Activated CD4-positive, alpha-beta memory T cell treated with anti-CD3 and anti-CD28 coated beads for 36 hours (primary cell): ENCODE data around the gene CENPT. TPM values are rescaled to one million over a fixed set of nuclear protein-coding genes. Genes with fewer than 3 reads are reported as not detected.

Experiments used
- CTCF ChIA-PET: fragments of 350-600 bp; sonication (Branson Sonifier 250); formaldehyde crosslinking; loops from one replicate; lab custom pipeline; 2021; ENCODE audit warnings: antibody characterized with exemption, inconsistent platforms; lab: Charles Lee
- POLR2A ChIA-PET: fragments of 350-600 bp; sonication (Branson Sonifier 250); formaldehyde crosslinking; loops from one replicate; lab custom pipeline; 2021; ENCODE audit warnings: antibody characterized with exemption; lab: Charles Lee
- DNase-seq: peaks from one replicate; pipeline ENCODE4 v3.0.0-alpha.2; 2020
- H3K27ac Mint-ChIP-seq: one replicate; pipeline ENCODE4 v1.8.0; 2021; ENCODE audit warnings: mixed read lengths
- H3K27me3 Mint-ChIP-seq: one replicate; pipeline ENCODE4 v1.8.0; 2021; ENCODE audit warnings: mixed read lengths
- H3K36me3 Mint-ChIP-seq: one replicate; pipeline ENCODE4 v1.8.0; 2021; ENCODE audit warnings: mixed read lengths
- H3K4me1 Mint-ChIP-seq: one replicate; pipeline ENCODE4 v1.8.0; 2021; ENCODE audit warnings: low read depth, mixed read lengths
- H3K4me3 Mint-ChIP-seq: one replicate; pipeline ENCODE4 v1.8.0; 2021; ENCODE audit warnings: mild to moderate bottlenecking, mixed read lengths
- H3K9me3 Mint-ChIP-seq: one replicate; pipeline ENCODE4 v1.8.0; 2021; ENCODE audit warnings: mixed read lengths
- intact Hi-C: fragments of 100-400 bp; cut with micrococcal nuclease; formaldehyde crosslinking; loops from one replicate; pipeline ENCODE4 v1.15.1; 2023
- total RNA-seq, 2 experiments: library from RNA; stranded (reverse); gene quantifications; one replicate each; pipeline ENCODE4 v1.2.3, GENCODE V29; 2021

The CENPT gene
- 10 to 100 TPM; 39.2 to 40.2 TPM for total RNA-seq

GRCh38 chr16:67847064-67847861 lies at the start of gene CENPT:
Gene CENPT (minus strand): TSS chr16:67847693. CDS start chr16:67833859, 13,834 bp downstream.
- Mint-ChIP-seq H3K9me3 (no peaks in the 10 kb centered on the region), H3K27me3 (no peaks in the 10 kb centered on the region), H3K4me3 (peak within 1 kb of the TSS; percentile 88), H3K4me1 (peaks cover 37% of the 10 kb centered on the region), H3K36me3 (peaks cover 2% of the 10 kb centered on the region), H3K27ac (peak within 1 kb of the TSS; percentile 87)
- peak; percentile 31 for DNase-seq
- intact Hi-C loops, result loop anchor here (2.0 to 10.0 kb wide), 2 partner anchors 26 to 182 kb away; partner anchors contain the start of genes ACD, C16orf86, EDC4 and ENKD1
- CTCF ChIA-PET, result interaction anchor here (1.2 to 1.8 kb wide), 3 partner anchors 31 to 194 kb away, joined by 3 to 7 read pairs (median 6); partner anchors contain the start of genes RANBP10 and TSNAXIP1
- POLR2A ChIA-PET, result interaction anchor here (0.6 to 4.4 kb wide), 7 partner anchors 10 to 40 kb away, joined by 3 to 25 read pairs (median 4); partner anchors contain the start of genes EDC4, RANBP10 and TSNAXIP1

GRCh38 chr16:67897231-67897630 lies 49.7 kb upstream of the CENPT start:
- DNase-seq, result no peak
- ChIA-PET POLR2A (interaction anchor here (0.5 to 0.7 kb wide), 2 partner anchors 38 to 109 kb away, joined by 3 read pairs; no protein-coding TSS in a partner anchor), CTCF (interaction anchor here (2.3 kb wide), 1 partner anchor 14 kb away, joined by 17 read pairs; the partner anchor contains the start of gene NRN1L)
- no peaks in the 10 kb centered on the region for H3K27me3 Mint-ChIP-seq
- H3K4me3 Mint-ChIP-seq, result no peak overlapping the region
- intact Hi-C loops, result no loop called here
- H3K4me1 Mint-ChIP-seq, result peaks cover 29% of the 10 kb centered on the region
- no peaks in the 10 kb centered on the region for H3K9me3 Mint-ChIP-seq
- no peak overlapping the region for H3K27ac Mint-ChIP-seq
- no peaks in the 10 kb centered on the region for H3K36me3 Mint-ChIP-seq

GRCh38 chr16:67893743-67894399 lies 46.4 kb upstream of the CENPT start:
- intact Hi-C loops, result loop anchor here (1.0 to 2.0 kb wide), 4 partner anchors 24 to 129 kb away; partner anchors contain the start of genes DDX28, DUS2 and NUTF2
- Mint-ChIP-seq H3K4me1 (peaks cover 29% of the 10 kb centered on the region), H3K27me3 (no peaks in the 10 kb centered on the region), H3K36me3 (no peaks in the 10 kb centered on the region), H3K9me3 (no peaks in the 10 kb centered on the region), H3K27ac (peak overlapping the region; percentile 89), H3K4me3 (peak overlapping the region; percentile 96)
- POLR2A ChIA-PET, result interaction anchor here (0.6 to 3.4 kb wide), 3 partner anchors 41 to 349 kb away, joined by 3 to 18 read pairs (median 4); partner anchors contain the start of gene PSMB10
- CTCF ChIA-PET, result interaction anchor here (0.6 to 3.5 kb wide), 5 partner anchors 10 to 147 kb away, joined by 3 to 30 read pairs (median 6); partner anchors contain the start of genes NRN1L and PSMB10
- DNase-seq, result peak; percentile 18

- Mint-ChIP-seq H3K27ac (peak within 1 kb of the TSS; percentile 89), H3K36me3 (no peaks in the 10 kb centered on the region), H3K4me1 (peaks cover 29% of the 10 kb centered on the region), H3K9me3 (no peaks in the 10 kb centered on the region), H3K4me3 (peak within 1 kb of the TSS; percentile 96), H3K27me3 (no peaks in the 10 kb centered on the region)
- ChIA-PET CTCF (interaction anchor here (1.4 to 3.5 kb wide), 4 partner anchors 10 to 372 kb away, joined by 3 to 30 read pairs (median 8); partner anchors contain the start of genes NRN1L and PSMB10), POLR2A (interaction anchor here (0.6 to 3.4 kb wide), 6 partner anchors 36 to 349 kb away, joined by 3 to 18 read pairs (median 4); partner anchors contain the start of genes NUTF2 and PSMB10)
- DNase-seq, result peak; percentile 98
- intact Hi-C loops, result loop anchor here (1.0 to 2.0 kb wide), 4 partner anchors 25 to 130 kb away; partner anchors contain the start of genes DDX28, DUS2 and NUTF2
Measured at GRCh38 chr16:67892899-67893742, 45.6 kb upstream of the CENPT start, which contains the start of gene PSKH1. Gene PSKH1 (plus strand): TSS chr16:67893254. CDS start chr16:67908750, 15,496 bp downstream.

GRCh38 chr16:67892375-67892774 lies 44.9 kb upstream of the CENPT start:
- ChIA-PET POLR2A (interaction anchor here (0.6 to 3.4 kb wide), 6 partner anchors 36 to 173 kb away, joined by 3 to 18 read pairs (median 3); partner anchors contain the start of genes GFOD2, NUTF2 and PSMB10), CTCF (interaction anchor here (0.5 to 3.5 kb wide), 5 partner anchors 9 to 1232 kb away, joined by 3 to 30 read pairs (median 5); partner anchors contain the start of genes NRN1L and PSMB10)
- Mint-ChIP-seq H3K27ac (peak overlapping the region; percentile 71), H3K4me3 (peak overlapping the region; percentile 96), H3K36me3 (no peaks in the 10 kb centered on the region), H3K4me1 (peaks cover 29% of the 10 kb centered on the region), H3K27me3 (no peaks in the 10 kb centered on the region), H3K9me3 (no peaks in the 10 kb centered on the region)
- DNase-seq, result no peak
- intact Hi-C loops, result loop anchor here (2.0 kb wide), 1 partner anchor 130 kb away; the partner anchor contains the start of genes DDX28 and DUS2

- intact Hi-C loops, result no loop called here
- POLR2A ChIA-PET, result no interaction called here
- peaks cover 7% of the 10 kb centered on the region for H3K4me1 Mint-ChIP-seq
- no peak overlapping the region for H3K27ac Mint-ChIP-seq
- no peaks in the 10 kb centered on the region for H3K9me3 Mint-ChIP-seq
- DNase-seq, result no peak
- peaks cover 8% of the 10 kb centered on the region for H3K36me3 Mint-ChIP-seq
- CTCF ChIA-PET, result interaction anchor here (0.7 to 1.3 kb wide), 3 partner anchors 41 to 341 kb away, joined by 3 to 6 read pairs (median 3); no protein-coding TSS in a partner anchor
- no peak overlapping the region for H3K4me3 Mint-ChIP-seq
- H3K27me3 Mint-ChIP-seq, result no peaks in the 10 kb centered on the region
Measured at GRCh38 chr16:67888331-67888730, 40.8 kb upstream of the CENPT start.

- intact Hi-C loops, result no loop called here
- H3K4me1 Mint-ChIP-seq, result no peaks in the 10 kb centered on the region
- H3K4me3 Mint-ChIP-seq, result no peak overlapping the region
- ChIA-PET CTCF (interaction anchor here (1.0 to 2.1 kb wide), 6 partner anchors 14 to 510 kb away, joined by 3 to 11 read pairs (median 4); no protein-coding TSS in a partner anchor), POLR2A (no interaction called here)
- H3K27me3 Mint-ChIP-seq, result no peaks in the 10 kb centered on the region
- H3K27ac Mint-ChIP-seq, result no peak overlapping the region
- H3K9me3 Mint-ChIP-seq, result no peaks in the 10 kb centered on the region
- peaks cover 13% of the 10 kb centered on the region for H3K36me3 Mint-ChIP-seq
- no peak for DNase-seq
Measured at GRCh38 chr16:67886387-67886786, 38.9 kb upstream of the CENPT start.

- Mint-ChIP-seq H3K4me3 (no peak overlapping the region), H3K36me3 (peaks cover 13% of the 10 kb centered on the region), H3K27me3 (no peaks in the 10 kb centered on the region), H3K4me1 (no peaks in the 10 kb centered on the region), H3K9me3 (no peaks in the 10 kb centered on the region), H3K27ac (no peak overlapping the region)
- ChIA-PET CTCF (interaction anchor here (1.0 to 4.4 kb wide), 8 partner anchors 15 to 510 kb away, joined by 3 to 62 read pairs (median 4); no protein-coding TSS in a partner anchor), POLR2A (no interaction called here)
- no peak for DNase-seq
- intact Hi-C loops, result no loop called here
Measured at GRCh38 chr16:67885976-67886375, 38.5 kb upstream of the CENPT start.

GRCh38 chr16:67885545-67885944 lies 38.1 kb upstream of the CENPT start:
- Mint-ChIP-seq H3K27me3 (no peaks in the 10 kb centered on the region), H3K4me3 (no peak overlapping the region), H3K9me3 (no peaks in the 10 kb centered on the region), H3K27ac (no peak overlapping the region), H3K4me1 (no peaks in the 10 kb centered on the region), H3K36me3 (peaks cover 13% of the 10 kb centered on the region)
- ChIA-PET CTCF (interaction anchor here (1.0 to 4.4 kb wide), 7 partner anchors 15 to 511 kb away, joined by 3 to 62 read pairs (median 3); no protein-coding TSS in a partner anchor), POLR2A (interaction anchor here (1.4 kb wide), 1 partner anchor 43 kb away, joined by 3 read pairs; no protein-coding TSS in a partner anchor)
- intact Hi-C loops, result no loop called here
- DNase-seq, result no peak

- Mint-ChIP-seq H3K36me3 (peaks cover 17% of the 10 kb centered on the region), H3K27me3 (no peaks in the 10 kb centered on the region), H3K4me1 (no peaks in the 10 kb centered on the region), H3K4me3 (no peak within 1 kb of the TSS), H3K9me3 (no peaks in the 10 kb centered on the region), H3K27ac (no peak within 1 kb of the TSS)
- CTCF ChIA-PET, result interaction anchor here (0.7 to 4.4 kb wide), 23 partner anchors 8 to 363 kb away, joined by 3 to 62 read pairs (median 8); partner anchors contain the start of genes CARMIL2, CTRL, DDX28 and DUS2
- DNase-seq, result no peak
- intact Hi-C loops, result loop anchor here (5.0 kb wide), 1 partner anchor 158 kb away; no protein-coding TSS in a partner anchor
- POLR2A ChIA-PET, result interaction anchor here (1.2 to 2.6 kb wide), 3 partner anchors 31 to 51 kb away, joined by 3 to 9 read pairs (median 5); partner anchors contain the start of gene PSMB10
Measured at GRCh38 chr16:67884684-67885083, 37.2 kb upstream of the CENPT start, which contains the start of gene NRN1L. Gene NRN1L (plus strand): TSS chr16:67884885. CDS start chr16:67884904, 19 bp downstream.
